AG04450 (cell line): ENCODE data around the gene ABHD17B. TPM values are rescaled to one million over a fixed set of nuclear protein-coding genes. Genes with fewer than 3 reads are reported as not detected.

Source experiments
- CTCF ChIA-PET: fragments of 300-600, 350-600 bp; formaldehyde crosslinking; extraction: SDS; loops from one replicate; lab custom pipeline; 2022; ENCODE audit warnings: antibody characterized with exemption, inconsistent platforms; lab: Charles Lee
- POLR2A ChIA-PET: fragments of 350-600 bp; formaldehyde crosslinking; extraction: SDS; loops from one replicate; lab custom pipeline; 2021; ENCODE audit warnings: antibody characterized with exemption, inconsistent platforms; lab: Yijun Ruan, JAX
- DNase-seq: peaks from one replicate; pipeline ENCODE4 v3.0.0-alpha.2; 2011; ENCODE audit warnings: low read depth, low spot score
- H3K27ac ChIP-seq: one replicate; pipeline ENCODE4 v1.5.1; 2012; ENCODE audit warnings: low read depth, low read length, control low read depth
- H3K27me3 ChIP-seq: one replicate; pipeline ENCODE4 v1.6.0; 2012; ENCODE audit warnings: low read length; ENCODE audit not compliant: control insufficient read depth, insufficient read depth
- H3K4me3 ChIP-seq: 2 replicates; pipeline ENCODE4 v1.5.1; 2011; ENCODE audit warnings: mild to moderate bottlenecking, low read depth, low read length, control low read depth
- H3K9me3 ChIP-seq: 2 replicates; pipeline ENCODE4 v1.5.1; 2012; ENCODE audit warnings: low read length; ENCODE audit not compliant: control insufficient read depth, insufficient read depth
- polyA plus RNA-seq: library from polyadenylated mRNA; depleted of rRNA; stranded (reverse); fragments of >200 nt; gene quantifications from 2 replicates; pipeline ENCODE4 v1.2.3, GENCODE V29; 2011
- TF ChIP-seq, protein P1 (sequence below): IDR thresholded peaks from 2 replicates; pipeline ENCODE4 v1.5.1; 2011; ENCODE audit warnings: low read depth, low read length, control low read depth, inconsistent platforms

The ABHD17B gene
- polyA plus RNA-seq, 1 experiment = 15.3 TPM

DNA sequence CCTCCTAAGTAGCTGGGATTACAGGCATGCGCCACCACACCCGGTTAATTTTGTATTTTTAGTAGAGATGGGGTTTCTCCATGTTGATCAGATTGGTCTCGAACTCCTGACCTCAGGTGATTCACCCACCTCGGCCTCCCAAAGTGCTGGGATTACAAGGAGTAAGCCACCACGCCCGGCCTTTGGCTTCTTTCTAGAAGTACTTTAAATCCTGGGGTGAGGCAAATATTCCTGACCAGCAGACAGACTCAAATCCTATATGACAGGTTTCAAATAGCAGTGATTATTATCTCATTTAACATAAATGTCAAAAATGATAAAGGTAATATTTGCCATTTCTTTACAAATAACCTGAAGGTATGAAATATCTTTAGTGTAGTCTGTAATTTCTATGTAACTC is 35.6 kb downstream of the ABHD17B start:
- TF ChIP-seq, protein P1, sequence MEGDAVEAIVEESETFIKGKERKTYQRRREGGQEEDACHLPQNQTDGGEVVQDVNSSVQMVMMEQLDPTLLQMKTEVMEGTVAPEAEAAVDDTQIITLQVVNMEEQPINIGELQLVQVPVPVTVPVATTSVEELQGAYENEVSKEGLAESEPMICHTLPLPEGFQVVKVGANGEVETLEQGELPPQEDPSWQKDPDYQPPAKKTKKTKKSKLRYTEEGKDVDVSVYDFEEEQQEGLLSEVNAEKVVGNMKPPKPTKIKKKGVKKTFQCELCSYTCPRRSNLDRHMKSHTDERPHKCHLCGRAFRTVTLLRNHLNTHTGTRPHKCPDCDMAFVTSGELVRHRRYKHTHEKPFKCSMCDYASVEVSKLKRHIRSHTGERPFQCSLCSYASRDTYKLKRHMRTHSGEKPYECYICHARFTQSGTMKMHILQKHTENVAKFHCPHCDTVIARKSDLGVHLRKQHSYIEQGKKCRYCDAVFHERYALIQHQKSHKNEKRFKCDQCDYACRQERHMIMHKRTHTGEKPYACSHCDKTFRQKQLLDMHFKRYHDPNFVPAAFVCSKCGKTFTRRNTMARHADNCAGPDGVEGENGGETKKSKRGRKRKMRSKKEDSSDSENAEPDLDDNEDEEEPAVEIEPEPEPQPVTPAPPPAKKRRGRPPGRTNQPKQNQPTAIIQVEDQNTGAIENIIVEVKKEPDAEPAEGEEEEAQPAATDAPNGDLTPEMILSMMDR = no peak
- Histone ChIP-seq H3K9me3 (peaks cover 10% of the 10 kb centered on the region; the same call in 1 of the 2 replicates), H3K27ac (no peak overlapping the region), H3K4me3 (no peak overlapping the region), H3K27me3 (no peaks in the 10 kb centered on the region)
- CTCF ChIA-PET = interaction anchor here (0.5 to 2.1 kb wide), 3 partner anchors 10 to 270 kb away, joined by 3 to 5 read pairs (median 3); no protein-coding TSS in a partner anchor
- no peak for DNase-seq
- POLR2A ChIA-PET = no interaction called here

DNA sequence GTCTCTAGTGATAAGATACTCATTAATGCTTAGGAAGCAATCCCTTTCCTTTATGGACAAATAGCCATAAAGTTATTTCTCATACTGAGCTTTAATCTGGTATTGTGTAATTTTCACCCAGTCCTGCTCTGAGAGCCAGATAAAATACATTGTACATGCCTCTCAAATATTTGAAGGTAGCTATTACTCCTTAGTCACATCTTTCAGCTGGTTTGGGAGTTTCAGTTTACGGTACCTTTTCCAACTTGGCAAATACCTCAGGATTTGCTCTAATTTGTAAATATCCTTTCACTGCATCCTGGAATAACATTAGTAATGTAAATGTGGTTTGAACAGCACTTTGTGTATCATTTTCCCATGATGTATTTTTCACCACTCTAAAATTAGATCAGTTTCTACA is 47.4 kb downstream of the ABHD17B start:
- H3K27me3 ChIP-seq = no peaks in the 10 kb centered on the region
- ChIA-PET CTCF (interaction anchor here (1.3 kb wide), 1 partner anchor 45 kb away, joined by 4 read pairs; no protein-coding TSS in a partner anchor), POLR2A (interaction anchor here (0.9 to 1.1 kb wide), 2 partner anchors 48 to 95 kb away, joined by 3 read pairs; partner anchors contain the start of gene C9orf85)
- H3K27ac ChIP-seq = no peak overlapping the region
- H3K4me3 ChIP-seq = no peak overlapping the region
- peaks cover 3% of the 10 kb centered on the region; the same call in 1 of the 2 replicates for H3K9me3 ChIP-seq
- TF ChIP-seq, protein P1 = no peak
- peak; percentile 16 for DNase-seq

DNA sequence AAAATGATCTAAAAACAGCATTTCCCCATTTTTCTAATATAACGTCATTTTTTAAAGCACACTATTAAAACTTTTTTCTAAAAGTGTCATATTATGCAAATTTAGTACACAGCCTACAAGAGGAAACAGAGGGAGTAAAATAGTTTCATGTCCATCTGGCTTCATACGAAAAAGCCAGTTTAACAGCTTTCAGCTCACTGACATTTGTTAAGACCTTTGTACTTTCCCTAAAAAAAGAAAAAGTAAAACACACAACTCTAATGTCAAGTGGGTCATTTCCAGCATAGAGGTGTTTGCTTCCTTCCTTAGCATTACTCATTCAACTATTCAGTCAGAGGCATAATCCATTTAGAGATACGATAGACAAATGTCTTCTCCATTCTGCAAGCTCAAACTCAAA is 49.4 kb downstream of the ABHD17B start:
- CTCF ChIA-PET = interaction anchor here (1.5 kb wide), 1 partner anchor 42 kb away, joined by 7 read pairs; no protein-coding TSS in a partner anchor

DNA sequence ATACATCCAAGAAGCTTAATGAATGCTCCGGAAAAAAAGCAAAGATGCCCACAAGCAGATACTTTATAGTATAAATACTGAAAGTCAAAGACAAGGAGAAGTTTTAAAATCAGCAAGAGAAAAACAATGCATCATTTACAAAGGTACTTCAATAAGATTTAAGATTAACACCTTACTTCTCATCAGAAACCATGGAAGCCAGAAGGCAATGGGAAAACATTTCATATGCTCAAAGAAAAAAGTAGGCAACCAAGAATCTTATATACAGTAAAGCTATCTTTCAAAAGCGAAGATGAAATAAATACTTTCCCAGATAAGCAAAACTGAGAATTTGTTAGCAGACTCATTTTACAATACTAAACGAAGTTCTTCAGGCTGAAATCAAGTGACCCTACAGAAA is 51.1 kb downstream of the ABHD17B start:
- Histone ChIP-seq H3K27me3 (no peaks in the 10 kb centered on the region), H3K4me3 (no peak overlapping the region), H3K27ac (no peak overlapping the region), H3K9me3 (peaks cover 3% of the 10 kb centered on the region; the same call in 1 of the 2 replicates)
- TF ChIP-seq, protein P1 = no peak
- CTCF ChIA-PET = interaction anchor here (0.9 kb wide), 1 partner anchor 41 kb away, joined by 3 read pairs; no protein-coding TSS in a partner anchor
- DNase-seq = no peak
- POLR2A ChIA-PET = no interaction called here

More for the DNA sequence above, 49.4 kb downstream of the ABHD17B start:
- TF ChIP-seq, protein P1 = no peak
- Histone ChIP-seq H3K4me3 (no peak overlapping the region), H3K9me3 (peaks cover 3% of the 10 kb centered on the region; the same call in 1 of the 2 replicates), H3K27ac (no peak overlapping the region), H3K27me3 (no peaks in the 10 kb centered on the region)
- POLR2A ChIA-PET = no interaction called here
- DNase-seq = no peak

DNA sequence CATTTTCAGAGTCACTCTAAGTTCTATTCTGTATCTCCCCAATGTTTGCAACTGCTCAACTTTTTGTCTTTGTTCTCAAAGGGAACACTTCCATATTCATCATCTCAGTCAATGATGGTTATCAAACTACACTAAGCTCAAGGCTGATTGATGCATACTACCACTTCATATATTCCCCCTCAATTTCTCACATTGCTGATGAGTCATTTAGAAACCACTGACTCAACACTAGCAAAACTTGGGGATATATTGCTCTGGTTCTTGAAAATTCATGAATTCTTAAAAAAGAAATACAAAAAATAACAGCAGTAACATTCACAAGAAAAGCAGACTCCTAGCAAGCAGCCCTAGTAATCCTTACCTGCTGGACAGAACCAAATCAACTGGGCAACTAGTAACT is 52.2 kb downstream of the ABHD17B start:
- CTCF ChIA-PET = interaction anchor here (2.3 kb wide), 1 partner anchor 40 kb away, joined by 17 read pairs; no protein-coding TSS in a partner anchor
- TF ChIP-seq, protein P1 = no peak
- POLR2A ChIA-PET = no interaction called here
- Histone ChIP-seq H3K27me3 (no peaks in the 10 kb centered on the region), H3K9me3 (peaks cover 3% of the 10 kb centered on the region; the same call in 1 of the 2 replicates), H3K4me3 (no peak overlapping the region), H3K27ac (no peak overlapping the region)
- no peak for DNase-seq
